DMS53 treated with DMSO at 0.1 percent for 48 hours (cell line): Measurements from ENCODE around the gene ASPHD1.
A peak's percentile ranks its signal among the peaks of the same experiment; 100 is the strongest.
"Not testable (repeated sequence)": the region's sequence is repeated elsewhere in the genome, so short reads cannot be mapped to it uniquely, and the experiment has no call there.

ENCODE experiments used
- DNase-seq: peaks from one replicate; lab custom pipeline; 2025; ENCODE audit not compliant: unreplicated experiment; lab: John Stamatoyannopoulos, UW

Gene ASPHD1

DNA sequence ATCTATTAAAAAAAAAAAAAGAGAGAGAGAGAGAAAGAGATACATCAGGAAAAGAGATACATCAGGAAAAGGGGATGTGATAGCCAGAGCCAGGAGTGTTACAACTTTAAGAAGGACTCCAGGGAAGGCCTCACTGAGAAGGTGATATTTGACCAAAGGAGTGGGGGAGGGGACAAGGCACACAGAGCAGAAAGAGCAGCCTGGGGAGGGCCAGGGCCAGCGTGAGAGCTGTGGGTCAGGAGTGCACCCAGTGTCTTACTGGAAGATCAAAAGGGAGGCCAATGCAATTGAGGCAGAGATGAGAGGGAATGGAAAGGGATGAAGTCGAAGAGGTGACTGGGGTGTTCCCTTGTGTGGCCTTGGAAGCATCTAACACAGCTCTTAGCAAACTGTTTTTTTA lies 7.7 kb downstream of the ASPHD1 start:
- DNase-seq, result no peak

DNA sequence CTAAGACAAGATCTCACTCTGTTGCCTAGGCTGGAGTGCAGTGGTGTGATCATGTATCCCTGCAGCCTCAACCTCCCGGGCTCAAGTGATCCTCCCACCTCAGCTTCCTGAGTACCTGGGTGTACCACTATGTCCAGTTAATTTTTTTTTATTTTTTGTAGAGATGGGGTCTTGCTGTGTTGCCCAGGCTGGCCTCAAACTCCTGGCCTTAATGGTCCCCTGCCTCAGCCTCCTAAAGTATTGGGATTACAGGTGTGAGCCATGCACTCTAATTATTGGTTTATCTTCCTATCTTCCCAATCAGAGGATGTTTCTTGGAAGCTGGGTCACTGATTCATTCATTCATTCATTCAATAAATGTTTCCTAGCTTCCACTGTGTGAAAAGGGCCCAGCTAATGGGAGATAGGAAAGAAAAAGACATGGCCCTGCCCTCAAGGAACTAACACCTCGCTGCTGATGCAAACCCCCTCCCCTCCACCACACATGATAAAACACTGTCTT lies 8.5 kb downstream of the ASPHD1 start:
- no peak for DNase-seq

DNA sequence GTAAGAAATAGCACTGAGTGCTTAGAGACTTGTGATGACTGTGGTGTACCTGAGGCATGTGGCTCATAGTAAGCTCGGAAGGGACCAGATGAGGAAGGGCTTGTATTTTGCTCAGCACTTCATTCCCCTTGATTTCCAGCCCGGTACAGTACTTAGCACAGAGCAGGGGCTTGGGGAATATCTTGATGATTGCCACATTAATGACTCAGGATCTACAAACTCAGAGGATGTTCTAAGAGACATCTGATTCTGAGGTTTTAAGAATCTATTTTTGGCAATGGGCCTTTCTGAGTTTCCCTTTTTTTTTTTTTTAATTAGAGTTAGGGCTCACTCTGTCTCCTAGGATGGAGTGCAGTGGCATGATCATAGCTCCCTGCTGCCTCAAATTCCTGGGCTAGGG lies 9.1 kb downstream of the ASPHD1 start:
- DNase-seq, result no peak

GRCh38 chr16:29909851-29910250 lies 9.6 kb downstream of the ASPHD1 start:
- not testable (repeated sequence) for DNase-seq

GRCh38 chr16:29910819-29911675 lies 10.8 kb downstream of the ASPHD1 start:
- DNase-seq, result peak; percentile 5

DNA sequence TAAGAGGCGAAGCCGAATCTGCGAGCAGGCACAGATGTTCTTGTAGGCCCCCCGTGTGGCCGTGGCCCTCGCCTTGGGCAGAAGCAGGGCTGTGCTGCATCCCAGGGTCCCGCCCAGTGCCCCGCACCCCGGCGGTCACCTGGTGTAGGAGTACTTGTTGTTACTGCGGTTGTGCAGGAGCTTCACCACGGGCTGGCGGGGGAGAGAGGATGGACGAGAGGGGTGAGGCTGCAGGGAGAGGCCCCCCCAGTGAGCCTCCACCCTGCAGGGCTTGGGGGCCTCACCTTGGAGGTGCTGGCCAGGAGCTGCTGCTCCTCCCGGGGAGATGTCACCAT lies 11.4 kb downstream of the ASPHD1 start:
- DNase-seq, result no peak

DNA sequence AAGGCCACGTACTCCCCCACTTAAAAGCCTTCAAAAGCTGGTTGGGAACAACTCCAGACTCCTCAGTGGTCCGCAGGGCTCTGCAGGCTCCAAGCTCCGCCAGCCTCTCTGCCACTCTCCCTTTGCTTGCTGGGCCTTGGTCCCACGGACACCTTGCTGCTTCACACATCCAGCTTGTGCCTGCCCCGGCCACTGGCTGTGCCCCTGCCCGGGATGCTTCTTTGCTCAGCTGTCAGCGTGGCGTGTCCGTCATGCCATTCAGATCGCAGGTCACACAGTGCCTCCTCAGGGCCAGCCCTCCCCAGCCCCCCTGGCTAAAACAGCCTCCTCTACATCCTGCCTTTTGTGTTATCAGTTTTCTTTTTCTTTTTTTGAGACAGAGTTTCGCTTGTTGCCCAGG lies 11.8 kb downstream of the ASPHD1 start:
- peak; percentile 21 for DNase-seq

GRCh38 chr16:29913514-29913913 lies 13.2 kb downstream of the ASPHD1 start:
- DNase-seq, result no peak

- no peak for DNase-seq
These were observed 15.4 kb downstream of the ASPHD1 start for GRCh38 chr16:29915590-29916247.

DNA sequence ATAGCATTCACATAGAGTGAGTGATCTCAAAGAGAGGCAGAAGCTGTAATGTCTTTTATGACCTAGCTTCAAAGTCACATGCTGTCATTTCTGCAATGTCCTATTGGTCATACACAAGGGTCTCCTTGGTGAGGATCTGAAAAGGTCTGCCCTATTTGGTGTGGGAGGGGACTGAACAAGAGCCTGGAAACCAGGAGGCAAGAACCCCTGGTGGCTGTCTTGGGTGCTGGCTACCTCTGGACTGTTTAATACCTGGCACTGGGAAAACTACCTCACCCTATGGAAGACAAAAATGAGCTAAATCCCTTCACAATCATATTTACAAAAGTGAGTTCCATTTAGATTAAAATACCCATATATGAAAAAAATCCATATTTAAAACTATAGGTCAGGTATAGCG lies 16.7 kb downstream of the ASPHD1 start:
- no peak for DNase-seq

DNA sequence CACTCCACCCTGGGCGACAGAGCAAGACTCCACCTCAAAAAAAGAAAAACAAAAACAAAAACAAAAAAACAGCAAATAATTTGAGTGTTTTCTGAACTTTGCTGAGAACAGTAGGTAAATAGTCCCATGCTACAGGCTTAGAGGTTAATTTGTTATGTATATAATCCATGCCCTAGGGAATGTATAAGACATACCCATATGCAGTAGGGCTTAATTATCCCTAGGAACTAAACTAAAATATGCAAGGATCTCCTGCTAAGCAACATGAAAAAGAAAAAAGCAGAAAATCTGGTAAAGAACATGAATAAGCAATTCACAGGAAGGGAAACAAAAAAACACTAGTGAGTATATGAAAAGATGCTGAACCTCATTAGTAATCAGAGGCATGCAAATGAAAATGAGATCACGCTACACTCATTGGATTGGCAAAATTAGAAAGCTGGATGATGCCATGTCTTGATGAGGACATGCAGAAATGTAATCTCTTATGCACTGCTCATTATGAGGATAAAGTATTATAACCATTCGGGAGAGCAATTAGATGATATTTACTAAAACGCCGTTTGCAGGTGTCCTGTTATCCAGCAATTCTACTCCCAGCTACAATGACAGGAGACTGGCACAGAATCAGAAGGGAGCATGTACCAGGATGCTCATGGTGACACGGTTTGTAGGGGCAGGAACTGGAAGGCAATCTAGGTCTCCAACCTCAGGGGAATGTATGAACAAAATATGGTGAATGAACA lies 20.2 kb downstream of the ASPHD1 start:
- no peak for DNase-seq

GRCh38 chr16:29921034-29921385 lies 20.7 kb downstream of the ASPHD1 start:
- no peak for DNase-seq

GRCh38 chr16:29922326-29922725 lies 22.0 kb downstream of the ASPHD1 start:
- DNase-seq, result no peak

DNA sequence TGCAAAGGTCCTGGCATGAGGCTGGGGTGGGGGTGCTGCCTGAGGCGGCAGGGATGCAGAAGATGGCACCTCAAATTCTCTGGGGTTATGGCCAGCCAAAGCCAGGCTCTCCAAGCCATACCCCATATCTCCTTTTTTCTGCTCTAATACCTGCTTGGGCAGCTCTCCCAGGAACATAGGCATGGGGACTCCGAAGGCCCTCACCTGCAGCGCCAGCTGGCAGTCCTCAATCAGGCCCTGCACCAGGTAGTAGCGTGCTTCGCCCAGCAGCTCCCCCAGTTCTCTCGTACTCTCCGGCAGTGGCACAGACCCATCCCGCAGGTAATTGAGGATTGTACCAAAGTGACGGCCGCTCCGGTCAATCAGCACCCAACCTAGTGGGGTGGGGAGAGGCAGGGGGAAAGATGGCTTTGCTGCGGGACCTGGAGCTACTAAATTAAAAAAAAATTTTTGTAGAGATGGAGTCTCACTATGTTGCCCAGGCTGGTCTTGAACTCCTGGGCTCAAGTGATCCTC lies 22.8 kb downstream of the ASPHD1 start:
- no peak for DNase-seq

- DNase-seq, result no peak
These were observed 24.9 kb downstream of the ASPHD1 start for GRCh38 chr16:29925105-29925756.

GRCh38 chr16:29925781-29926710 lies 25.8 kb downstream of the ASPHD1 start, which contains the start of gene KCTD13:
KCTD13 (minus strand) TSS chr16:29926226; CDS start chr16:29926033, 193 bp downstream.
- peak; percentile 56 for DNase-seq

GRCh38 chr16:29926711-29927052 lies 26.4 kb downstream of the ASPHD1 start:
- DNase-seq, result peak; percentile 31

DNA sequence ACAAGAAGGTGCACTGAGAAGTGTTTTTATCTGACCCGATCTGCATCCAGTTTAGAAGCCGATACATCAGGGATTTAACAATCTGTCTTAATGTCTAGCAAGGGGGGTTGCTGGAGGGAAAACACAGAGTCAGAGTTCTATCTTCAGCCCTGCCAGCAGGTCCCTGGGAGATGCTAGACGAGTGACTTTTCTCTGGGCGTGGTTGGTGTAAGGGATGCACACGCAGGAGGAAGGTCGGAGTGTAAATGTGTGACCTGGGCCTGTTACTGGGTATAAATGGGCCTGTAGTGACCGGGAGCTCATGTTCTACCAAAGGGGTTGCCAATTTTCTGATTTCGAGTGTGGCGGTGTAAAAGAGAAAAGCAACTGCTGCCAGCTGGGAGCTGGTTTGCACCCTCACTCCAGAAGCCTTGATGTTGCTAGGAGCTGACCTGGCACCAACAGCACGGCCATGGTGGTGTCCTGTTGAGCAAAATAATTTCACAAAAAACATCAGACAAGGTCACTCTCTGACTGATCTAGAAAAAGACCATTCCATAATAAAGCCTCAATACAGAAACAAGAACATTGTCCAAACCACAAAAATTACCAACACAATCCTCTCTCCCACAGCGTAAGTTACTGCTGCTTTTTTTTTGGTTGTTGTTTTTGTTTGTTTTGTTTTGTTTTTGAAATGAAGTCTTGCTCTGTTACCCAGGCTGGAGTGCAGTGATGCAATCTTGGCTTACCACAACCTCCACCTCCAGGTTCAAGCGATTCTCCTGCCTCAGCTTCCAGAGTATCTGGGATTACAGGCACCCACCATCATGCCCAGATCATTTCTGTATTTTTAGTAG lies 27.0 kb downstream of the ASPHD1 start:
- DNase-seq, result no peak

DNA sequence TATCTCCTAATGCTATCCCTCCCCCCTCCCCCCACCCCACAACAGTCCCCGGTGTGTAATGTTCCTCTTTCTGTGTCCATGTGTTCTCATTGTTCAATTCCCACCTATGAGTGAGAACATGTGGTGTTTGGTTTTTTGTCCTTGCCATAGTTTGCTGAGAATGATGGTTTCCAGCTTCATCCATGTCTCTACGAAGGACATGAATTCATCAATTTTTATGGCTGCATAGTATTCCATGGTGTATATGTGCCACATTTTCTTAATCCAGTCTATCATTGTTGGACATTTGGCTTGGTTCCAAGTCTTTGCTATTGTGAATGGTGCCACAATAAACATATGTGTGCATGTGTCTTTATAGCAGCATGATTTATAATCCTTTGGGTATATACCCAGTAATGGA lies 31.5 kb downstream of the ASPHD1 start:
- not testable (repeated sequence) for DNase-seq
